OCI-LY1 (cell line): ENCODE data around the gene UBE2N.
"Not testable (repeated sequence)": the region's sequence is repeated elsewhere in the genome, so short reads cannot be mapped to it uniquely, and the experiment has no call there.

Experiments used
- H2AFZ ChIP-seq: fragments of 200-600 bp; sonication (generic), shearing (Covaris generic); 2 replicates; pipeline ENCODE4 v1.6.0; 2014; ENCODE audit warnings: antibody characterized with exemption, mild to moderate bottlenecking, low read length
- H3F3A ChIP-seq: fragments of 200-600 bp; sonication (generic), shearing (Covaris generic); 2 replicates; pipeline ENCODE4 v1.6.0; 2014; ENCODE audit warnings: mild to moderate bottlenecking, antibody characterized with exemption, low read length, moderate library complexity; ENCODE audit not compliant: insufficient read depth
- H3K27ac ChIP-seq: fragments of 200-600 bp; sonication (generic); 2 replicates; pipeline ENCODE4 v1.5.1; 2014; ENCODE audit warnings: low read length, mixed run types, mild to moderate bottlenecking, low read depth; ENCODE audit not compliant: poor library complexity, severe bottlenecking
- H3K27me3 ChIP-seq: fragments of 200-600 bp; sonication (generic); 2 replicates; pipeline ENCODE4 v1.6.0; 2014; ENCODE audit warnings: antibody characterized with exemption, mild to moderate bottlenecking, low read length, moderate library complexity; ENCODE audit not compliant: insufficient read depth
- H3K36me3 ChIP-seq: fragments of 200-600 bp; sonication (generic); 2 replicates; pipeline ENCODE4 v1.6.1; 2014; ENCODE audit warnings: mild to moderate bottlenecking, antibody characterized with exemption, low read length, moderate library complexity, mixed read lengths; ENCODE audit not compliant: insufficient read depth
- H3K4me1 ChIP-seq: fragments of 200-600 bp; sonication (generic); 2 replicates; pipeline ENCODE4 v1.5.1; 2014; ENCODE audit warnings: mild to moderate bottlenecking, low read length, moderate library complexity; ENCODE audit not compliant: insufficient read depth, severe bottlenecking
- H3K4me2 ChIP-seq: fragments of 200-600 bp; sonication (generic), shearing (Covaris generic); 2 replicates; pipeline ENCODE4 v1.6.1; 2014; ENCODE audit warnings: low read length
- H3K4me3 ChIP-seq: fragments of 200-600 bp; sonication (generic); 2 replicates; pipeline ENCODE4 v1.5.1; 2014; ENCODE audit warnings: low read length, low read depth, mild to moderate bottlenecking, mixed read lengths; ENCODE audit not compliant: poor library complexity, severe bottlenecking
- H3K79me2 ChIP-seq: fragments of 200-600 bp; shearing (Covaris generic); 2 replicates; pipeline ENCODE4 v1.6.1; 2016; ENCODE audit warnings: mixed run types, low read length, mixed read lengths; ENCODE audit not compliant: insufficient read depth
- H3K9ac ChIP-seq: fragments of 200-600 bp; sonication (generic), shearing (Covaris generic); 2 replicates; pipeline ENCODE4 v1.6.1; 2014; ENCODE audit warnings: mild to moderate bottlenecking, low read length, mixed read lengths
- H3K9me2 ChIP-seq: fragments of 200-600 bp; sonication (generic), shearing (Covaris generic); 2 replicates; pipeline ENCODE4 v1.6.1; 2014; ENCODE audit warnings: low read depth, mild to moderate bottlenecking, low read length, mixed read lengths
- H3K9me3 ChIP-seq: fragments of 200-600 bp; shearing (Covaris generic); 2 replicates; pipeline ENCODE4 v1.6.1; 2014; ENCODE audit warnings: low read length, mixed read lengths
- H4K20me1 ChIP-seq: fragments of 200-600 bp; sonication (generic), shearing (Covaris generic); 2 replicates; pipeline ENCODE4 v1.6.0; 2016; ENCODE audit warnings: mild to moderate bottlenecking, low read length; ENCODE audit not compliant: insufficient read depth
- EZH2 ChIP-seq: fragments of 200-600 bp; sonication (generic), shearing (Covaris generic); IDR thresholded peaks from 2 replicates; pipeline ENCODE4 v1.8.0; 2017; ENCODE audit warnings: borderline replicate concordance, mixed run types, mild to moderate bottlenecking, antibody characterized with exemption, low read length, moderate library complexity, mixed read lengths
- TF ChIP-seq, protein P1 (sequence below): fragments of 200-600 bp; sonication (generic), shearing (Covaris generic); IDR thresholded peaks from 2 replicates; pipeline ENCODE4 v1.5.1; 2017; ENCODE audit warnings: mild to moderate bottlenecking, antibody characterized with exemption, low read length, moderate library complexity, mixed read lengths

Gene UBE2N

DNA sequence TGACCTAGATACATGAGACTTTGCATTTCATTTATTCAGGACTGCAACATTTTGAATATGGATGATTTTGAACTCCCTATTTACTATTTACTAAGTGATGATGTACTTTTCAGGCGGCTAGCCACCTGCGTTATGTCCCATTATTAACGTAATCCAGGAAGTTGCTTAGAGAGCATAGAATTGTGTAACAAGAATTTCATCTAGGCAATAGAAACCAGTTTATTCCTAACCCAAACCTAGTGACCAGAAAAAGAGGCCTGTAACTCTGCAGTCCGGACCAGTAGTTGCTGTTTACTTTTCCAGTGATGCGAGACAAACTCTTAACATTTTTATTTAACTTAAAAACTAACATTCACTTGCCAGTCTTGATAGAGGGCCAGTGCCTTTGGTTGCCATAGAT is 51.7 kb downstream of the UBE2N start:
- Histone ChIP-seq H3K27me3 (no peaks in the 10 kb centered on the region), H3K4me2 (no peak overlapping the region), H3K27ac (no peak overlapping the region), H3F3A (no peaks in the 10 kb centered on the region), H3K9me2 (no peaks in the 10 kb centered on the region), H3K4me1 (peaks cover 11% of the 10 kb centered on the region), H3K4me3 (no peak overlapping the region), H3K79me2 (peaks cover 5% of the 10 kb centered on the region; the same call in 1 of the 2 replicates), H3K9ac (no peak overlapping the region), H2AFZ (no peak overlapping the region), H4K20me1 (no peaks in the 10 kb centered on the region), H3K9me3 (no peaks in the 10 kb centered on the region), H3K36me3 (no peaks in the 10 kb centered on the region; the same call in 1 of the 2 replicates)
- no peak for TF ChIP-seq EZH2
- TF ChIP-seq, protein P1, sequence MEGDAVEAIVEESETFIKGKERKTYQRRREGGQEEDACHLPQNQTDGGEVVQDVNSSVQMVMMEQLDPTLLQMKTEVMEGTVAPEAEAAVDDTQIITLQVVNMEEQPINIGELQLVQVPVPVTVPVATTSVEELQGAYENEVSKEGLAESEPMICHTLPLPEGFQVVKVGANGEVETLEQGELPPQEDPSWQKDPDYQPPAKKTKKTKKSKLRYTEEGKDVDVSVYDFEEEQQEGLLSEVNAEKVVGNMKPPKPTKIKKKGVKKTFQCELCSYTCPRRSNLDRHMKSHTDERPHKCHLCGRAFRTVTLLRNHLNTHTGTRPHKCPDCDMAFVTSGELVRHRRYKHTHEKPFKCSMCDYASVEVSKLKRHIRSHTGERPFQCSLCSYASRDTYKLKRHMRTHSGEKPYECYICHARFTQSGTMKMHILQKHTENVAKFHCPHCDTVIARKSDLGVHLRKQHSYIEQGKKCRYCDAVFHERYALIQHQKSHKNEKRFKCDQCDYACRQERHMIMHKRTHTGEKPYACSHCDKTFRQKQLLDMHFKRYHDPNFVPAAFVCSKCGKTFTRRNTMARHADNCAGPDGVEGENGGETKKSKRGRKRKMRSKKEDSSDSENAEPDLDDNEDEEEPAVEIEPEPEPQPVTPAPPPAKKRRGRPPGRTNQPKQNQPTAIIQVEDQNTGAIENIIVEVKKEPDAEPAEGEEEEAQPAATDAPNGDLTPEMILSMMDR: no peak

DNA sequence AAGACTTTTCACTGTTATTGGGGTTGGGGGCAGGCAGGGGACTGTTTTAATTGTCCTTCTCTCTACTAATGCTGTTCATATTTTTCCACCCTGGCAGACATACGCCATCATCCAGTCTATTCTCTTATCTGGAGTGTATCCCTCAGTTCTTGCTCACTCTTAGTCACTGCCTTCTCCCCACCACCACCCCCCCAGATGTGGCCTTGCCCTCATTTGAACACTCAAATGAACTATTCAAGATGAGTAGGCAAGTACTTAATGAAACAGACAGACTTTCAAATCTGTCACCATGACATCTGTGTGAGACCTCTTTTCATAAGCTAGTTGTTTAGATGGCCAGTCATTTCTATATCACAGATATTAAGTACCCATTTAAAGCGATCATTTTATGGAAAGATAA is 54.0 kb downstream of the UBE2N start:
- Histone ChIP-seq H3K9ac (no peak overlapping the region), H3K27ac (no peak overlapping the region), H4K20me1 (no peaks in the 10 kb centered on the region), H3K4me3 (no peak overlapping the region), H3F3A (no peaks in the 10 kb centered on the region), H3K9me2 (no peaks in the 10 kb centered on the region), H3K79me2 (peaks cover 8% of the 10 kb centered on the region; the same call in 1 of the 2 replicates), H2AFZ (no peak overlapping the region), H3K36me3 (peaks cover 3% of the 10 kb centered on the region; the same call in 1 of the 2 replicates), H3K27me3 (no peaks in the 10 kb centered on the region), H3K4me2 (no peak overlapping the region), H3K9me3 (no peaks in the 10 kb centered on the region), H3K4me1 (peaks cover 11% of the 10 kb centered on the region)
- no peak for TF ChIP-seq EZH2
- TF ChIP-seq, protein P1: no peak

GRCh38 chr12:93381976-93382437 is 59.7 kb downstream of the UBE2N start:
- not testable (repeated sequence) for H2AFZ ChIP-seq, H3K4me2 ChIP-seq, H3F3A ChIP-seq, H3K9ac ChIP-seq, H4K20me1 ChIP-seq, H3K4me3 ChIP-seq, H3K9me3 ChIP-seq, H3K36me3 ChIP-seq, H3K27me3 ChIP-seq, H3K9me2 ChIP-seq, H3K27ac ChIP-seq
- H3K79me2 ChIP-seq: peaks cover 15% of the 10 kb centered on the region; the same call in 1 of the 2 replicates
- H3K4me1 ChIP-seq: peaks cover 29% of the 10 kb centered on the region

DNA sequence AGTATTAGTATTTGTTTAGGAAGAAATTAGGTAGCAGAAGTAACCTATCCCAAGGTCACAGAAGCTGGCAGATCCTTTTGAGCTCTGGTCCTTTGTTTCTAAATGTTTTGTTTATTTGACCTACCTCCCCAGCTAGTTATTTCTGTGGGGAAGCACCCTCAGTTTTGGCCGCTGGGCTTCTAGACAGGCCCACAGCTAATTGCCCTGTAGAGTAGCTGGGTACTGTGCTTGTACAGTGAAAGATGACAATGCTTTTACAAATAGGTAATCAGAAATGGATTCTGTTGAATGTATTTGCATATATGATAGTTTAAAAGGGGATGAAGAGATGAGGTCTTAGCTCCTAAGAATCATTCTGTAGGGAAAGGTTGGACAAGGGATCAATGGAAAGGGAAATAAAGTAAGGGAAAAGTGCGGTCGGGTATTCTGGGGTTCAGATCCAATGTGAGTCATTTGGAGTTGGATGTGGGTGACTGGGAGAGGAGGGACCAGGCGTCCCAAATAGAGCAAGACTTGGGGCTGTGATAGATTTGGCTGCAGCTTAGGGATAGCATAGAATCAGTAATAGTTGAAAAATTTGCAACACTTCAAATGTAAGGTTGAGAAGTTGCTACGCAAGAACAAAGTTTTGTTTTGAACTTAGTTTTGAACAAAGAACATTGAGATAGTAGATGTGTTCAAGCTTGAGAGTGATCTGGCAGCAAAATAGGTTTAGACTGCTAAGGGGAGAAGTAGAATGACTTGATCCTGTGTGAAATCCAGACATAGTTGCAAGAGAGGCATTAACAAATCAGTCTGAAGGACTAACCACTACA is 60.4 kb downstream of the UBE2N start:
- Histone ChIP-seq H3K4me3 (no peak overlapping the region), H3K4me1 (peaks cover 31% of the 10 kb centered on the region), H3F3A (no peaks in the 10 kb centered on the region), H3K27ac (no peak overlapping the region), H3K9me2 (no peaks in the 10 kb centered on the region), H3K27me3 (no peaks in the 10 kb centered on the region), H3K9ac (no peak overlapping the region), H3K9me3 (no peaks in the 10 kb centered on the region), H3K4me2 (peak overlapping the region; percentile 76; the same call in 1 of the 2 replicates), H4K20me1 (no peaks in the 10 kb centered on the region), H3K36me3 (0 out of 2 replicates have a peak, but pooled peaks cover 3% of the 10 kb centered on the region), H2AFZ (no peak overlapping the region), H3K79me2 (peaks cover 15% of the 10 kb centered on the region; the same call in 1 of the 2 replicates)
- TF ChIP-seq EZH2: no peak
- TF ChIP-seq, protein P1: no peak
